ENCODE results near the gene SEMA7A. TPM values are rescaled to one million over a fixed set of nuclear protein-coding genes. Genes with fewer than 3 reads are reported as not detected.

Gene SEMA7A
- total and polyA plus RNA-seq, 9 of the 15 experiments (the other 6 are each of a cell fraction or from before 2014, with no cell fraction given), result 0.04 to 8.2 (median 5.4) TPM; not detected in 1

DNA sequence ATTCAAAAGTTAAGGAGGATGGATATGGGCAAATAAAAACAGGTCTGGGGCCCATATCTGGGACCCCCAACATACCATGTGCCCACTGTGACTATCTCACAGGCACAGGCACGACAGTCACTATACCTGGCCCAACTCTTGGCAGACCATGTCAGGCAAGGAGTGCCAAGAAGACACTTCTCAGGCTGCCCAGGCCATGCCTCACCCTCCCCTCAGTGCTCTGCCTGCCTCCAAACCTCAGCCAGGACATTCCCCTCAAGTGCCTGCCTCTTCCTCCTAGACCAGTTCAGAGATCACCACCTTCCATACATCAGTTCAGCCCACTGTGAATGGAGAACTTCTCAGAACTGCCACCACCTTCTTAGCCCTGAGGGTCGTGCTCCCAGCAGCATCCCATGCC is 4.4 kb upstream of the SEMA7A start:
- intact Hi-C loops (cut with micrococcal nuclease), result loop anchor here (1.0 to 5.0 kb wide), 2 partner anchors 49 to 56 kb away; no protein-coding TSS in a partner anchor
- H3K36me3 ChIP-seq (ENCODE audit: control insufficient read depth, insufficient read depth, low read length), result no peaks in the 10 kb centered on the region
- no peaks in the 10 kb centered on the region for H3K9me3 ChIP-seq (replicated peaks; ENCODE audit: control insufficient read depth, insufficient read depth, low read depth, low read length)
- no peaks in the 10 kb centered on the region for H3K9me1 ChIP-seq (ENCODE audit: control insufficient read depth, insufficient read depth, low read length)
- no peak overlapping the region for H3K4me3 ChIP-seq
- in situ Hi-C loops (cut with MboI), result loop anchor here (5.0 kb wide), 1 partner anchor 51 kb away; no protein-coding TSS in a partner anchor
- FAIRE-seq, result no peak
- no peak overlapping the region for H3K9ac ChIP-seq (ENCODE audit: insufficient read depth in 1 of 2, low read depth in 2 of 2, low read length in 2 of 2)
- peaks cover 10% of the 10 kb centered on the region; the same call in 2 of the 3 replicates for H3K79me2 ChIP-seq (ENCODE audit: control insufficient read depth, insufficient read depth, low read length)
- no peaks in the 10 kb centered on the region for H3K27me3 ChIP-seq (ENCODE audit: control insufficient read depth in 2 of 2, insufficient read depth in 2 of 2, low read length in 2 of 2)
- H2AFZ ChIP-seq (ENCODE audit: low read depth, low read length), result no peak overlapping the region
- H3K4me1 ChIP-seq (replicated peaks in 1 of 2; ENCODE audit: control insufficient read depth in 2 of 2, insufficient read depth in 2 of 2, low read length in 2 of 2), result peaks cover 31 to 34% of the 10 kb centered on the region in 2 experiments
- ChIA-PET POLR2A (interaction anchor here (0.6 to 3.0 kb wide), 3 partner anchors 23 to 143 kb away, joined by 4 to 9 read pairs (median 7); partner anchors contain the start of gene UBL7), CTCF (ENCODE audit: low intra/inter-chr PET ratio) (interaction anchor here (1.2 to 4.1 kb wide), 3 partner anchors 51 to 64 kb away, joined by 4 to 102 read pairs (median 28); no protein-coding TSS in a partner anchor)
- H4K20me1 ChIP-seq (replicated peaks; ENCODE audit: control insufficient read depth, insufficient read depth, low read length), result no peaks in the 10 kb centered on the region
- no peak for DNase-seq (ENCODE audit: extremely low read depth in 1 of 4, low spot score in 3 of 4)
- no peak for ATAC-seq
- no TSS peak for BruUV-seq (replicated peaks)
- no peak overlapping the region for H3K27ac ChIP-seq (ENCODE audit: extremely low read depth, low read depth, low read length)
- WGBS (ENCODE audit: insufficient coverage, low coverage, missing lambda C conversion rate), result 44% methylated on average over 2 of the region's 2 CpGs
- no peak overlapping the region for H3K4me2 ChIP-seq (ENCODE audit: insufficient read depth, low read length)
- no peak for TF ChIP-seq ZNF407 (IDR thresholded peaks at IDR 0.05; ENCODE audit: low read depth)
- TF ChIP-seq, protein P1, sequence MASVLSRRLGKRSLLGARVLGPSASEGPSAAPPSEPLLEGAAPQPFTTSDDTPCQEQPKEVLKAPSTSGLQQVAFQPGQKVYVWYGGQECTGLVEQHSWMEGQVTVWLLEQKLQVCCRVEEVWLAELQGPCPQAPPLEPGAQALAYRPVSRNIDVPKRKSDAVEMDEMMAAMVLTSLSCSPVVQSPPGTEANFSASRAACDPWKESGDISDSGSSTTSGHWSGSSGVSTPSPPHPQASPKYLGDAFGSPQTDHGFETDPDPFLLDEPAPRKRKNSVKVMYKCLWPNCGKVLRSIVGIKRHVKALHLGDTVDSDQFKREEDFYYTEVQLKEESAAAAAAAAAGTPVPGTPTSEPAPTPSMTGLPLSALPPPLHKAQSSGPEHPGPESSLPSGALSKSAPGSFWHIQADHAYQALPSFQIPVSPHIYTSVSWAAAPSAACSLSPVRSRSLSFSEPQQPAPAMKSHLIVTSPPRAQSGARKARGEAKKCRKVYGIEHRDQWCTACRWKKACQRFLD (CRISPR knock-in tag; IDR thresholded peaks at IDR 0.05), result no peak
- no peak for TF ChIP-seq PRPF4 (IDR thresholded peaks at IDR 0.05; ENCODE audit: insufficient read depth, low read depth, low read length, poor library complexity, severe bottlenecking)
- TF ChIP-seq ZNF436 (CRISPR knock-in tag; IDR thresholded peaks at IDR 0.05), result no peak
- TF ChIP-seq MAFG (tag; conservative IDR thresholded peaks at IDR 0.05), result no peak
- TF ChIP-seq, protein P2, sequence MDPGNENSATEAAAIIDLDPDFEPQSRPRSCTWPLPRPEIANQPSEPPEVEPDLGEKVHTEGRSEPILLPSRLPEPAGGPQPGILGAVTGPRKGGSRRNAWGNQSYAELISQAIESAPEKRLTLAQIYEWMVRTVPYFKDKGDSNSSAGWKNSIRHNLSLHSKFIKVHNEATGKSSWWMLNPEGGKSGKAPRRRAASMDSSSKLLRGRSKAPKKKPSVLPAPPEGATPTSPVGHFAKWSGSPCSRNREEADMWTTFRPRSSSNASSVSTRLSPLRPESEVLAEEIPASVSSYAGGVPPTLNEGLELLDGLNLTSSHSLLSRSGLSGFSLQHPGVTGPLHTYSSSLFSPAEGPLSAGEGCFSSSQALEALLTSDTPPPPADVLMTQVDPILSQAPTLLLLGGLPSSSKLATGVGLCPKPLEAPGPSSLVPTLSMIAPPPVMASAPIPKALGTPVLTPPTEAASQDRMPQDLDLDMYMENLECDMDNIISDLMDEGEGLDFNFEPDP (CRISPR knock-in tag; IDR thresholded peaks at IDR 0.05), result no peak
- TF ChIP-seq POLR2AphosphoS5 (IDR thresholded peaks at IDR 0.05; ENCODE audit: control insufficient read depth, insufficient read depth, low read depth, low read length), result no peak

All from K562 (cell line).